ENCODE measurements around the gene TBX1. TPM values are rescaled to one million over a fixed set of nuclear protein-coding genes. Genes with fewer than 3 reads are reported as not detected.

TBX1 gene
- total and polyA plus RNA-seq, 2 of the 13 experiments (the other 11 are each of a cell fraction or from before 2014, with no cell fraction given) = not detected

DNA sequence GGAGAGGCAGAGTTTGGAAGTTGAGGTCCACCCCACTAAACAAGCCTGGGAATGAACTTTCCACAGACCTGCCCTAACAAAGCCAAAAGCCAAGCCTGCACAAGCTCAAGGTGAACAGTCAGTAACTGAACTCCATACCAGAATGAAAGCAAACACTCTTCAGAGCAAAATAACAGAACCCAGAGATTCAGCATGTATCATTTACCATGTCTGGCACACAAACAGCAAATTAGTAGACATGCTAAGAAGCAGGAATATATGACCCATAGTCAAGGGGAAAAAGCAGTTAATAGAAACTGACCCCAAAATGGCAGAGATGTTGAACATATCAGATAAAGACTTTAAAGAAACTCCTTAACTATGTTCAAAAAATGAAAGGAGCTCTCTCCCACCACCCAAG lies 31.3 kb downstream of the TBX1 start:
- no peaks in the 10 kb centered on the region for H3K36me3 ChIP-seq (replicated peaks in 1 of 2; ENCODE audit: control insufficient read depth in 1 of 2, insufficient read depth in 2 of 2, low read length in 2 of 2)
- no peak overlapping the region for H3K9ac ChIP-seq (ENCODE audit: insufficient read depth, low read depth, low read length)
- H3K9me3 ChIP-seq (ENCODE audit: low read length) = no peaks in the 10 kb centered on the region
- in situ Hi-C loops (cut with HindIII; ENCODE audit: extremely low pct_ligation_motif_present, low pct_unique_long_range_greater_than_20kb) (no loop called here), intact Hi-C loops (cut with micrococcal nuclease; ENCODE audit: unreplicated experiment) (no loop called here)
- ChIA-PET POLR2A (no interaction called here), CTCF (ENCODE audit: low intra/inter-chr PET ratio, low total read pairs) (no interaction called here)
- H3K4me1 ChIP-seq (ENCODE audit: insufficient read depth, low read length) = peaks cover 7% of the 10 kb centered on the region; the same call in 1 of the 2 replicates
- no peaks in the 10 kb centered on the region for H4K20me1 ChIP-seq (ENCODE audit: insufficient read depth, low read length)
- H3K27ac ChIP-seq (ENCODE audit: extremely low read length, insufficient read depth, low read length) = no peak overlapping the region
- FAIRE-seq (no peak), ATAC-seq (no peak), DNase-seq (ENCODE audit: low spot score) (no peak)
- BruUV-seq (replicated peaks) = no TSS peak
- H3K4me3 ChIP-seq (replicated peaks in 1 of 3; ENCODE audit: insufficient read depth in 1 of 3, low read depth in 2 of 3, low read length in 3 of 3) = no peak overlapping the region
- no peak overlapping the region for H3K4me2 ChIP-seq (ENCODE audit: low read depth, low read length)
- no peaks in the 10 kb centered on the region for H3K27me3 ChIP-seq (ENCODE audit: control insufficient read depth in 1 of 2, insufficient read depth in 2 of 2, low read length in 2 of 2)
- no peaks in the 10 kb centered on the region for H3K79me2 ChIP-seq (ENCODE audit: insufficient read depth, low read length)
- H2AFZ ChIP-seq (ENCODE audit: low read length) = no peak overlapping the region
- TF ChIP-seq ZBTB20 (CRISPR knock-in tag; IDR thresholded peaks at IDR 0.05; ENCODE audit: borderline replicate concordance, low read depth) (no peak), YEATS2 (CRISPR knock-in tag; IDR thresholded peaks at IDR 0.05; ENCODE audit: borderline replicate concordance) (no peak), SKIL (CRISPR knock-in tag; IDR thresholded peaks at IDR 0.05; ENCODE audit: borderline replicate concordance) (no peak), ZBTB7B (CRISPR knock-in tag; IDR thresholded peaks at IDR 0.05) (no peak), PCBP1 (IDR thresholded peaks at IDR 0.05; ENCODE audit: borderline replicate concordance, low read depth, low read length) (no peak), MAX (IDR thresholded peaks at IDR 0.05) (no peak), SPEN (CRISPR knock-in tag; IDR thresholded peaks at IDR 0.05; ENCODE audit: low read depth) (no peak), ELF4 (CRISPR knock-in tag; IDR thresholded peaks at IDR 0.05; ENCODE audit: borderline replicate concordance) (no peak), SP1 (IDR thresholded peaks at IDR 0.05) (no peak), SP1 (CRISPR knock-in tag; IDR thresholded peaks at IDR 0.05) (no peak), GTF2F1 (IDR thresholded peaks at IDR 0.05; ENCODE audit: low read length) (no peak), ZBTB39 (CRISPR knock-in tag; IDR thresholded peaks at IDR 0.05) (no peak), ZNF788 (CRISPR knock-in tag; IDR thresholded peaks at IDR 0.05; ENCODE audit: borderline replicate concordance) (no peak), NFE2L1 (CRISPR knock-in tag; IDR thresholded peaks at IDR 0.05; ENCODE audit: borderline replicate concordance) (no peak), FLYWCH1 (CRISPR knock-in tag; IDR thresholded peaks at IDR 0.05) (no peak)
- TF ChIP-seq, protein P1, sequence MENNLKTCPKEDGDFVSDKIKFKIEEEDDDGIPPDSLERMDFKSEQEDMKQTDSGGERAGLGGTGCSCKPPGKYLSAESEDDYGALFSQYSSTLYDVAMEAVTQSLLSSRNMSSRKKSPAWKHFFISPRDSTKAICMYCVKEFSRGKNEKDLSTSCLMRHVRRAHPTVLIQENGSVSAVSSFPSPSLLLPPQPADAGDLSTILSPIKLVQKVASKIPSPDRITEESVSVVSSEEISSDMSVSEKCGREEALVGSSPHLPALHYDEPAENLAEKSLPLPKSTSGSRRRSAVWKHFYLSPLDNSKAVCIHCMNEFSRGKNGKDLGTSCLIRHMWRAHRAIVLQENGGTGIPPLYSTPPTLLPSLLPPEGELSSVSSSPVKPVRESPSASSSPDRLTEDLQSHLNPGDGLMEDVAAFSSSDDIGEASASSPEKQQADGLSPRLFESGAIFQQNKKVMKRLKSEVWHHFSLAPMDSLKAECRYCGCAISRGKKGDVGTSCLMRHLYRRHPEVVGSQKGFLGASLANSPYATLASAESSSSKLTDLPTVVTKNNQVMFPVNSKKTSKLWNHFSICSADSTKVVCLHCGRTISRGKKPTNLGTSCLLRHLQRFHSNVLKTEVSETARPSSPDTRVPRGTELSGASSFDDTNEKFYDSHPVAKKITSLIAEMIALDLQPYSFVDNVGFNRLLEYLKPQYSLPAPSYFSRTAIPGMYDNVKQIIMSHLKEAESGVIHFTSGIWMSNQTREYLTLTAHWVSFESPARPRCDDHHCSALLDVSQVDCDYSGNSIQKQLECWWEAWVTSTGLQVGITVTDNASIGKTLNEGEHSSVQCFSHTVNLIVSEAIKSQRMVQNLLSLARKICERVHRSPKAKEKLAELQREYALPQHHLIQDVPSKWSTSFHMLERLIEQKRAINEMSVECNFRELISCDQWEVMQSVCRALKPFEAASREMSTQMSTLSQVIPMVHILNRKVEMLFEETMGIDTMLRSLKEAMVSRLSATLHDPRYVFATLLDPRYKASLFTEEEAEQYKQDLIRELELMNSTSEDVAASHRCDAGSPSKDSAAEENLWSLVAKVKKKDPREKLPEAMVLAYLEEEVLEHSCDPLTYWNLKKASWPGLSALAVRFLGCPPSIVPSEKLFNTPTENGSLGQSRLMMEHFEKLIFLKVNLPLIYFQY (CRISPR knock-in tag; IDR thresholded peaks at IDR 0.05; ENCODE audit: borderline replicate concordance) = no peak
- TF ChIP-seq, protein P2, sequence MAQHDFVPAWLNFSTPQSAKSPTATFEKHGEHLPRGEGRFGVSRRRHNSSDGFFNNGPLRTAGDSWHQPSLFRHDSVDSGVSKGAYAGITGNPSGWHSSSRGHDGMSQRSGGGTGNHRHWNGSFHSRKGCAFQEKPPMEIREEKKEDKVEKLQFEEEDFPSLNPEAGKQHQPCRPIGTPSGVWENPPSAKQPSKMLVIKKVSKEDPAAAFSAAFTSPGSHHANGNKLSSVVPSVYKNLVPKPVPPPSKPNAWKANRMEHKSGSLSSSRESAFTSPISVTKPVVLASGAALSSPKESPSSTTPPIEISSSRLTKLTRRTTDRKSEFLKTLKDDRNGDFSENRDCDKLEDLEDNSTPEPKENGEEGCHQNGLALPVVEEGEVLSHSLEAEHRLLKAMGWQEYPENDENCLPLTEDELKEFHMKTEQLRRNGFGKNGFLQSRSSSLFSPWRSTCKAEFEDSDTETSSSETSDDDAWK (CRISPR knock-in tag; IDR thresholded peaks at IDR 0.05) = no peak
